Measurements from ENCODE around the gene SOX12.
A peak's percentile ranks its signal among the peaks of the same experiment; 100 is the strongest.

DNA sequence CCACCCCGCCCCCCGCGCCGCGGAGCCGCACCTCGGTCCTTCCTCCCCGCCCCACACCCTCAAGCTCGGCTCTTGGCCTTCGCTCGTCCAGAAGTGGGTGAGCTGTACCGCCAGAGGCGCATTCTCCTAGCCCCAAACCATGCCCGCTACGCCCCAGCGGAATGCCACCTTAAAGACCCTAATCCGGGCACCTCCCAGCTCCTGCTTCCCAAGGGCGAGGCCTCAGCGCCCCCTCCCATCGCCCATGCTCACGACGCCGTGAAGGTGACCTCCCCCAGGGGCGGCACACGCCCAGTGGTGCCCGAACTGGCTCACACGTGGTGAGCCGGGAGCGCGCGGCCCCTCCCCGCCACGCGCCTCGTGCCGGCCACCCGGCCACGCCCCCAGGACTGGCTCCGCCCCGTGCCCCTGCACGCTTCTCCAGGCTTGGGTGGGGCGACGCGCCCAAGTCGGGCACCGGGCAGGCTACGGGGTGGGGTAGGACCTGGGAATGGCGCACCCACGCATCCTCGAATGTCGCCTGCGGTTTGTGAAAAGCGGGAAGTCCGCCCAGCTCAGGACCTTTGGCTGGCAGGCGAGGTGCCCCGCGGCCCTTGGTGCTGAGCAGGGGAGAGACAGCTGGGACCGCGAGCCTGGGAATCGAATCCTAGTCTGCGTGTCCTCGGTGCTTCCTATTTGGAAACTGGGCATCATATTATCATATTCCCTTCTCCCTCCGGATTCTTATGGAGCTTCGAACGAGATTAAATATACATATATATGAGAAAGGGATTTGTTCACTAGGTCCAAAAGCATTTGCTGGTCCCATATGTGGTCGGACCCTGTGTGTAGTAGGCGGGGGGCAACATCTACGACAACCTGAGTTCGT lies 941 bp upstream of the SOX12 start:
- TF ChIP-seq, protein P1, sequence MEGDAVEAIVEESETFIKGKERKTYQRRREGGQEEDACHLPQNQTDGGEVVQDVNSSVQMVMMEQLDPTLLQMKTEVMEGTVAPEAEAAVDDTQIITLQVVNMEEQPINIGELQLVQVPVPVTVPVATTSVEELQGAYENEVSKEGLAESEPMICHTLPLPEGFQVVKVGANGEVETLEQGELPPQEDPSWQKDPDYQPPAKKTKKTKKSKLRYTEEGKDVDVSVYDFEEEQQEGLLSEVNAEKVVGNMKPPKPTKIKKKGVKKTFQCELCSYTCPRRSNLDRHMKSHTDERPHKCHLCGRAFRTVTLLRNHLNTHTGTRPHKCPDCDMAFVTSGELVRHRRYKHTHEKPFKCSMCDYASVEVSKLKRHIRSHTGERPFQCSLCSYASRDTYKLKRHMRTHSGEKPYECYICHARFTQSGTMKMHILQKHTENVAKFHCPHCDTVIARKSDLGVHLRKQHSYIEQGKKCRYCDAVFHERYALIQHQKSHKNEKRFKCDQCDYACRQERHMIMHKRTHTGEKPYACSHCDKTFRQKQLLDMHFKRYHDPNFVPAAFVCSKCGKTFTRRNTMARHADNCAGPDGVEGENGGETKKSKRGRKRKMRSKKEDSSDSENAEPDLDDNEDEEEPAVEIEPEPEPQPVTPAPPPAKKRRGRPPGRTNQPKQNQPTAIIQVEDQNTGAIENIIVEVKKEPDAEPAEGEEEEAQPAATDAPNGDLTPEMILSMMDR (IDR thresholded peaks at IDR 0.05 in 4 of 5, conservative IDR thresholded peaks at IDR 0.05 in 1 of 5): peak in 3 of 5 experiments; percentile 16 to 42 (median 25)
- peak; percentile 83 to 84 for TF ChIP-seq POLR2A (IDR thresholded peaks at IDR 0.05)
